ENCODE measurements around the gene ACYP2. TPM values are rescaled to one million over a fixed set of nuclear protein-coding genes. Genes with fewer than 3 reads are reported as not detected.

ACYP2 gene
- total RNA-seq, 1 donor from 2014 or later = 10.3 TPM

DNA sequence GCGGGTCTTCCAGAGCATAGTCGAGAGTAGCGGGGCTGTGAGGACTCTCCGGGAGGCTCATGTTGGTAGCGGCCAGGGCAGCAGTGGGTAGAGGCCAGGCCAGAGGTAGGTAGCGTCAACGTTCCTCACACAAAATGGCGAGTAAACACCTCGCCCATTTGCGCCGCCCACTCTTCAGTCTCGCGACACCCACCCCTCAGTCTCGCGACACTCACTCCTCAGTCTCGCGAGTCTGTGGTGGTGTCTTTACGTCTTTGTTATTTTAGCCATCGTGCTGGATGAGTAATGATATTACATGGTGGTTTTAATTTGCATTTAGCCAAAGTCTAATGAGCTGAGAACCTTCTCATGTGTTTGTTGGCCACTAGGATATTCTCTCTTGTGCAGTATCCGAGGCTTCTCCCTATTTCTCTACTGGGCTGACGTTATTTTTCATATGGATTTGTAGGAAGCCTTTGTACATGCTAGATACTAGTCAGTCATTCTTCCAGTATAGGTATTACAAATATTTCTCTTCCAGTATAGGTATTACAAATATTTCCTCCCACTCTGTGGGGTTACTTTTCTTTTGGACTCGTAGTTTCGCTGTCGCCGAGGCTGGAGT is 140.8 kb downstream of the ACYP2 start, which contains the start of gene TSPYL6:
TSPYL6 (minus strand) TSS at position 139 of the 604 bp plus-strand sequence; CDS start at position 61, 78 bp downstream.
- H3K4me3 ChIP-seq (ENCODE audit: low read depth, low read length) = no peak within 1 kb of the TSS
- DNase-seq (ENCODE audit: low read depth) = no peak
- no peaks in the 10 kb centered on the region for H3K36me3 ChIP-seq (ENCODE audit: control insufficient read depth, insufficient read depth, low read length)
- TF ChIP-seq, protein P1, sequence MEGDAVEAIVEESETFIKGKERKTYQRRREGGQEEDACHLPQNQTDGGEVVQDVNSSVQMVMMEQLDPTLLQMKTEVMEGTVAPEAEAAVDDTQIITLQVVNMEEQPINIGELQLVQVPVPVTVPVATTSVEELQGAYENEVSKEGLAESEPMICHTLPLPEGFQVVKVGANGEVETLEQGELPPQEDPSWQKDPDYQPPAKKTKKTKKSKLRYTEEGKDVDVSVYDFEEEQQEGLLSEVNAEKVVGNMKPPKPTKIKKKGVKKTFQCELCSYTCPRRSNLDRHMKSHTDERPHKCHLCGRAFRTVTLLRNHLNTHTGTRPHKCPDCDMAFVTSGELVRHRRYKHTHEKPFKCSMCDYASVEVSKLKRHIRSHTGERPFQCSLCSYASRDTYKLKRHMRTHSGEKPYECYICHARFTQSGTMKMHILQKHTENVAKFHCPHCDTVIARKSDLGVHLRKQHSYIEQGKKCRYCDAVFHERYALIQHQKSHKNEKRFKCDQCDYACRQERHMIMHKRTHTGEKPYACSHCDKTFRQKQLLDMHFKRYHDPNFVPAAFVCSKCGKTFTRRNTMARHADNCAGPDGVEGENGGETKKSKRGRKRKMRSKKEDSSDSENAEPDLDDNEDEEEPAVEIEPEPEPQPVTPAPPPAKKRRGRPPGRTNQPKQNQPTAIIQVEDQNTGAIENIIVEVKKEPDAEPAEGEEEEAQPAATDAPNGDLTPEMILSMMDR (IDR thresholded peaks at IDR 0.05; ENCODE audit: insufficient read depth, low read length, poor library complexity, severe bottlenecking) = no peak
- H3K27me3 ChIP-seq (ENCODE audit: control insufficient read depth, insufficient read depth, low read length) = no peaks in the 10 kb centered on the region

DNA sequence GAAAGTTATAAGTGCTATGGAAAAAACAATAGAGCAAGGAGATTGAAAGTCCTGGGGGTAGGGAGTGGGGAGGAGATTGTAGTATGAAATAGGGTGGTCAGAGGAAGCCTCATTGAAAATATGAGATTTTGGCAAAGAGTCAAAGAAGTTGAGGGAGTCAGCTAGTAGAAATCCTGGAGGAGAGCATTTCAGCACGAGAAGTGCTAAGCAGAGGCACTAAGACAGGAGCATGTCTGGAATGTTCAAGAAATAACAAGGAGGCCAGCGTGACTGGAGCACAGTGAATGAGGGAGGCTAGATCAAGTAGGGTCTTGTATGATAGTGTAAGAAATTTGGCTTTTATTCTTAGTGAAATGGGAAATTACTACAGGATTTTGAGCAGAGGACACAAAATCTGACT is 142.8 kb downstream of the ACYP2 start:
- Histone ChIP-seq H3K4me3 (ENCODE audit: low read depth, low read length) (no peak overlapping the region), H3K36me3 (ENCODE audit: control insufficient read depth, insufficient read depth, low read length) (no peaks in the 10 kb centered on the region), H3K27me3 (ENCODE audit: control insufficient read depth, insufficient read depth, low read length) (no peaks in the 10 kb centered on the region)
- TF ChIP-seq, protein P1 (IDR thresholded peaks at IDR 0.05; ENCODE audit: insufficient read depth, low read length, poor library complexity, severe bottlenecking) = no peak
- DNase-seq (ENCODE audit: low read depth) = no peak

DNA sequence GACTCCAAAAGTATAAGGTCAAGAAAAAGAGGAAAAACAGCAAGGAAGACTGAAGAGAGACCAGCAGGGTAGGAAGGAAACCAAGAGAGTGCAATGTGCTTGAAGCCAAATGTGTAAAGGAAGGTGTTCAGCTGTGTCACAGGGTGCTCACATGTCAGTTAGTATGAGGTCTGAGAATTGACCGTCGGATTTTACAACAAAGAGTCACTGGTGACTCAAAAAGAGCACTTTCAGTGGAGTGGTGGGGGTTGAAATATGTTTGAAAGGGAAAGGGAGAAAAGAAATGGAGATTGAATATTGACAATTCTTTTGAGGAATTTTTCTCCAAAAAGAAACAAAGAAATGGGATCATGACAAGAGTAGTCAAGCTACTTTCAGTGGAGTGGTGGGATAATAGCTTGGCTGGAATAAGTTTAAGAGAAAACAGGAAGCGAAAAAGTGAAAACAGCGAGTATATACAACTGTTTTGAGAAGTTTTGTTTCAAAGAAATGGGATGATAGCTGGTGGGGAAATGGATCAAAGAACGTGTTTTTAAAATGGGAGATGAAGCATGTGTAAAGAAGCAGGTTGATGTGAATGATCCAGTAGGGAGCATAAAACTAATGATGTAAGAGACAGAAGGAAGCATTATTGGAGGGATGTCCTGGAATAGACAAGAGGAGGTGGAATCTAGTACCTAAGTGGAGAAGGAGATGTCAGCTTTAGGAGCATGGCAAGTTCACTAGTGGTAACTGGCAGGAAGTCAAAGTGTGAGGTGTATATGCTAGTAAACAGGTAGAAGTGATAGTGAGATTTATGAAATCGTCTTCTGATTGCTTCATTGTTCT is 144.2 kb downstream of the ACYP2 start:
- DNase-seq (ENCODE audit: low read depth) = no peak
- Histone ChIP-seq H3K4me3 (ENCODE audit: low read depth, low read length) (no peak overlapping the region), H3K36me3 (ENCODE audit: control insufficient read depth, insufficient read depth, low read length) (no peaks in the 10 kb centered on the region), H3K27me3 (ENCODE audit: control insufficient read depth, insufficient read depth, low read length) (no peaks in the 10 kb centered on the region)
- TF ChIP-seq, protein P1 (IDR thresholded peaks at IDR 0.05; ENCODE audit: insufficient read depth, low read length, poor library complexity, severe bottlenecking) = no peak

DNA sequence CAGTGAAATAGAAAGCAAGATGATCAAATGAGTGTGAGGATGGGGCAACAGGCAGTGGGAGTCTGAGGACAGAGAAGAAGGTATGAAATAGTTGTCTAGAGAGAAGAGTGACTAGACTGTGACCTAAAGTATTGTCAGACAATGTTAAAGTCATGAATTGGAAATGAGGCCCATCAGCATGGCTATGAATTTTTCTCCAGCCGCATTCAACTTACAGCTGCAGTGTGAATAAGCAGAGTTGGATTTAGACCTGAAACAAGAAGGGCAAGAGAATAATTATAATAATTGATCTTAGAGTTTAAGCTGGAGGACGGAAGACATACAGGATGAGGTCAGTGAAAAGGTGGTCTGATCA is 144.8 kb downstream of the ACYP2 start:
- H3K4me3 ChIP-seq (ENCODE audit: low read depth, low read length) = no peak overlapping the region
- no peaks in the 10 kb centered on the region for H3K27me3 ChIP-seq (ENCODE audit: control insufficient read depth, insufficient read depth, low read length)
- H3K36me3 ChIP-seq (ENCODE audit: control insufficient read depth, insufficient read depth, low read length) = no peaks in the 10 kb centered on the region
- TF ChIP-seq, protein P1 (IDR thresholded peaks at IDR 0.05; ENCODE audit: insufficient read depth, low read length, poor library complexity, severe bottlenecking) = no peak
- DNase-seq (ENCODE audit: low read depth) = no peak

DNA sequence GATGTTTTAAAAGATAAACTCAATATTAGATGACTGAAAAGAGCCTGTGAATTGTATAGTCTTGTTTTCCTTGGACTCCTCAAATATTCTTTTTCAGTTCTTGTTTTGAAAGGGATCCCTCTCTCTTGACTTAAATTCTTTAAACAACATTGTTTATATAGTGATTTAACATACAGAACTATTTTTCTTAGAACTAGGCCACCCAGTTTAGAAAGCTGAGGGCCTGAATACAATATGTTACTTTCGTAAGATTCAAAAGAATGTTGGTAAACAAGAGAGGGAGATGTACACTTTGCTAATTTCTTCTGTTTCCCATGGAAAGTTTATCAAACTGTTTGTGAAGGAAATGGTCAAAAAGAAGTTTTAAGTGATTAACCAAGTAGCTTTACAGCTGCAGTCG is 146.1 kb downstream of the ACYP2 start:
- TF ChIP-seq, protein P1 (IDR thresholded peaks at IDR 0.05; ENCODE audit: insufficient read depth, low read length, poor library complexity, severe bottlenecking) = no peak
- H3K4me3 ChIP-seq (ENCODE audit: low read depth, low read length) = no peak overlapping the region
- no peak for DNase-seq (ENCODE audit: low read depth)

More for the DNA sequence above, 146.1 kb downstream of the ACYP2 start:
- H3K36me3 ChIP-seq (ENCODE audit: control insufficient read depth, insufficient read depth, low read length) = no peaks in the 10 kb centered on the region
- no peaks in the 10 kb centered on the region for H3K27me3 ChIP-seq (ENCODE audit: control insufficient read depth, insufficient read depth, low read length)

Data from kidney epithelial cell (primary cell).